Measurements from ENCODE around the gene TAF3. TPM values are rescaled to one million over a fixed set of nuclear protein-coding genes. Genes with fewer than 3 reads are reported as not detected.
"Not testable (repeated sequence)": the region's sequence is repeated elsewhere in the genome, so short reads cannot be mapped to it uniquely, and the experiment has no call there.

Gene TAF3
- total and polyA plus RNA-seq, 5 donors from 2014 or later = 6.8 to 20.8 (median 8.8) TPM

- H3K36me3 Mint-ChIP-seq = peaks cover 54% of the 10 kb centered on the region
Measured at GRCh38 chr10:7802606-7803005, 15.7 kb upstream of the TAF3 start.

GRCh38 chr10:7804216-7804615 is 14.1 kb upstream of the TAF3 start:
- H3K27ac Mint-ChIP-seq = no peak overlapping the region

More at GRCh38 chr10:7802606-7803005, 15.7 kb upstream of the TAF3 start:
- H3K4me3 ChIP-seq (ENCODE audit: low read depth, low read length) = no peak overlapping the region
- Mint-ChIP-seq H3K4me3 (no peak overlapping the region), H3K9me3 (no peaks in the 10 kb centered on the region), H3K27me3 (no peaks in the 10 kb centered on the region), H3K27ac (no peak overlapping the region), H3K4me1 (peaks cover 0 to 12% (median 1%) of the 10 kb centered on the region in 4 donors)
- H3K27ac ChIP-seq (ENCODE audit: insufficient read depth, low read length, poor library complexity, severe bottlenecking) = no peak overlapping the region
- no peaks in the 10 kb centered on the region for H3K9me3 ChIP-seq (ENCODE audit: control insufficient read depth in 2 of 2, low read length in 2 of 2)
- peaks cover 86% of the 10 kb centered on the region for H3K36me3 ChIP-seq (ENCODE audit: control insufficient read depth, insufficient read depth, low read length)
- H3K27me3 ChIP-seq (ENCODE audit: control insufficient read depth, insufficient read depth, low read length) = no peaks in the 10 kb centered on the region
- no peaks in the 10 kb centered on the region for H3K4me1 ChIP-seq (ENCODE audit: control insufficient read depth, insufficient read depth, low read length, poor library complexity, severe bottlenecking)
- no peak for DNase-seq
- ATAC-seq (ENCODE audit: low read depth in 2 of 2) = no peak

GRCh38 chr10:7804741-7805140 is 13.6 kb upstream of the TAF3 start:
- peaks cover 47% of the 10 kb centered on the region for H3K36me3 Mint-ChIP-seq
- Histone ChIP-seq H3K9me3 (ENCODE audit: control insufficient read depth in 2 of 2, low read length in 2 of 2) (no peaks in the 10 kb centered on the region), H3K27ac (ENCODE audit: insufficient read depth, low read length, poor library complexity, severe bottlenecking) (no peak overlapping the region), H3K27me3 (ENCODE audit: control insufficient read depth, insufficient read depth, low read length) (no peaks in the 10 kb centered on the region), H3K36me3 (ENCODE audit: control insufficient read depth, insufficient read depth, low read length) (peaks cover 80% of the 10 kb centered on the region), H3K4me3 (ENCODE audit: low read depth, low read length) (no peak overlapping the region), H3K4me1 (ENCODE audit: control insufficient read depth, insufficient read depth, low read length, poor library complexity, severe bottlenecking) (no peaks in the 10 kb centered on the region)
- peaks cover 0 to 12% (median 1%) of the 10 kb centered on the region in 4 donors for H3K4me1 Mint-ChIP-seq
- no peaks in the 10 kb centered on the region for H3K9me3 Mint-ChIP-seq
- no peak overlapping the region for H3K27ac Mint-ChIP-seq
- H3K27me3 Mint-ChIP-seq = no peaks in the 10 kb centered on the region
- H3K4me3 Mint-ChIP-seq = no peak overlapping the region
- DNase-seq = no peak
- ATAC-seq (ENCODE audit: low read depth in 2 of 2) = no peak

More at GRCh38 chr10:7804216-7804615, 14.1 kb upstream of the TAF3 start:
- H3K27me3 ChIP-seq (ENCODE audit: control insufficient read depth, insufficient read depth, low read length) = no peaks in the 10 kb centered on the region
- no peak overlapping the region for H3K27ac ChIP-seq (ENCODE audit: insufficient read depth, low read length, poor library complexity, severe bottlenecking)
- no peak for DNase-seq
- H3K9me3 Mint-ChIP-seq = no peaks in the 10 kb centered on the region
- H3K36me3 Mint-ChIP-seq = peaks cover 52% of the 10 kb centered on the region
- H3K9me3 ChIP-seq (ENCODE audit: control insufficient read depth in 2 of 2, low read length in 2 of 2) = no peaks in the 10 kb centered on the region
- no peak overlapping the region for H3K4me3 Mint-ChIP-seq
- no peak for ATAC-seq (ENCODE audit: low read depth in 2 of 2)
- peaks cover 0 to 12% (median 1%) of the 10 kb centered on the region in 4 donors for H3K4me1 Mint-ChIP-seq
- no peak overlapping the region for H3K4me3 ChIP-seq (ENCODE audit: low read depth, low read length)
- H3K27me3 Mint-ChIP-seq = no peaks in the 10 kb centered on the region
- peaks cover 85% of the 10 kb centered on the region for H3K36me3 ChIP-seq (ENCODE audit: control insufficient read depth, insufficient read depth, low read length)
- no peaks in the 10 kb centered on the region for H3K4me1 ChIP-seq (ENCODE audit: control insufficient read depth, insufficient read depth, low read length, poor library complexity, severe bottlenecking)

DNA sequence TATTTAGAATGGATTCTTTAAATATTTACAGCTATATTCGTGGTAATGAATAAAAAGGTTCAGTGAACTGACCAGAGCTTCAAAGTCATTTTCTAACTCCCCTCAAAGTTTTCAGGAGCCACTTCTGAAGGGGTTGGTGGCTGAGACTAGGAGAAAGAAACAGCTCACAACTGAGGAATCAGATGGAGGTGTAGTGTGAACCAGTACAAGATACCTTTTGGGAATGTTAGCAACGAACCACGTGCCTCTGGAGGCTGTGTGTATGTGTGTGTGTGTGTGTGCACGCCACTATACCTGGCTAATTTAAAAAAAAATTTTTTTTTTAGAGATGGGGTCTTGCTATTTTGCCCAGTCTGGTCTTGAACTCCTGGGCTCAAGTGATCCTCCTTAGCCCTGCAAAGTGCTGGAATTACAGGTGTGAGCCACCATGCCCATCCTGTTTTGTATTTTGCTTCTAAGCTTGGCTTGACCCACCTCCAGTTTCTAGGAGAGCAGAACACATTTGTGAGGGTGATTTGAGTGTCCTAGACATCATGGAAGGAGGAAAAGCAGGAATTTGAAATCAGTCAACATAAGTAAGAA is 9.5 kb upstream of the TAF3 start:
- peak overlapping the region in 2 of 3 donors; percentile 57 to 87 for H3K27ac Mint-ChIP-seq
- H3K4me1 ChIP-seq (ENCODE audit: control insufficient read depth, insufficient read depth, low read length, poor library complexity, severe bottlenecking) = no peaks in the 10 kb centered on the region
- H3K4me1 Mint-ChIP-seq = peaks cover 0 to 12% (median 0%) of the 10 kb centered on the region in 4 donors

GRCh38 chr10:7810443-7810842 is 7.9 kb upstream of the TAF3 start:
- Mint-ChIP-seq H3K27ac (peak overlapping the region in 1 of 3 donors; percentile 57), H3K4me3 (no peak overlapping the region), H3K4me1 (peaks cover 0 to 4% (median 0%) of the 10 kb centered on the region in 4 donors), H3K36me3 (peaks cover 9% of the 10 kb centered on the region), H3K9me3 (peaks cover 0 to 2% (median 0%) of the 10 kb centered on the region in 7 donors), H3K27me3 (peaks cover 13% of the 10 kb centered on the region)
- no peak overlapping the region for H3K4me3 ChIP-seq (ENCODE audit: low read depth, low read length)
- ATAC-seq (ENCODE audit: low read depth in 2 of 2) (no peak), DNase-seq (no peak)
- peaks cover 28% of the 10 kb centered on the region for H3K36me3 ChIP-seq (ENCODE audit: control insufficient read depth, insufficient read depth, low read length)
- peaks cover 3% of the 10 kb centered on the region for H3K27me3 ChIP-seq (ENCODE audit: control insufficient read depth, insufficient read depth, low read length)
- H3K27ac ChIP-seq (ENCODE audit: insufficient read depth, low read length, poor library complexity, severe bottlenecking) = no peak overlapping the region
- no peaks in the 10 kb centered on the region for H3K9me3 ChIP-seq (ENCODE audit: control insufficient read depth in 2 of 2, low read length in 2 of 2)
- no peaks in the 10 kb centered on the region for H3K4me1 ChIP-seq (ENCODE audit: control insufficient read depth, insufficient read depth, low read length, poor library complexity, severe bottlenecking)

More for the DNA sequence above, 9.5 kb upstream of the TAF3 start:
- no peak overlapping the region for H3K4me3 Mint-ChIP-seq
- DNase-seq (no peak), ATAC-seq (ENCODE audit: low read depth in 2 of 2) (no peak)
- Histone ChIP-seq H3K27ac (ENCODE audit: insufficient read depth, low read length, poor library complexity, severe bottlenecking) (no peak overlapping the region), H3K27me3 (ENCODE audit: control insufficient read depth, insufficient read depth, low read length) (no peaks in the 10 kb centered on the region), H3K36me3 (ENCODE audit: control insufficient read depth, insufficient read depth, low read length) (peaks cover 43% of the 10 kb centered on the region), H3K9me3 (ENCODE audit: control insufficient read depth in 2 of 2, low read length in 2 of 2) (no peaks in the 10 kb centered on the region), H3K4me3 (ENCODE audit: low read depth, low read length) (no peak overlapping the region)
- peaks cover 4% of the 10 kb centered on the region for H3K27me3 Mint-ChIP-seq
- H3K9me3 Mint-ChIP-seq = peaks cover 0 to 2% (median 0%) of the 10 kb centered on the region in 7 donors
- H3K36me3 Mint-ChIP-seq = peaks cover 22% of the 10 kb centered on the region

DNA sequence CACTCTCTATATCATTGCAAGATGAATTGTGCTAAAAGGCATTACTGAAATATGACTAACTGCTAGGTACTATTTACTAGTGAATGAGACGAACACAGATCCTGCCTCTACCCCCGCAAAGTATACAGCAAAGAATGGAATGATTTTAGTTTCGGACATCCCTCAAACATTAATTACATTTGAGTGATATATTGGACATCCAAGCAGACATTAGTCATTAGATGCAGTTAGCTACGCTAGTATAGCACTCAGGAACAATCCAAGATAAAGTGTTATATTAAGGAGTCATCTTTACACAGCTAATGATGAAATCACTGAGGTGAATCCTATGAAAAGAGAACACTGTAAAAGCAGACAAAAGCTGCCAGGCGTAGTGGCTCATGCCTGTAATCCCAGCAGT is 7.3 kb upstream of the TAF3 start:
- no peaks in the 10 kb centered on the region for H3K9me3 ChIP-seq (ENCODE audit: control insufficient read depth in 2 of 2, low read length in 2 of 2)
- H3K27me3 Mint-ChIP-seq = peaks cover 13% of the 10 kb centered on the region
- no peak for ATAC-seq (ENCODE audit: low read depth in 2 of 2)

DNA sequence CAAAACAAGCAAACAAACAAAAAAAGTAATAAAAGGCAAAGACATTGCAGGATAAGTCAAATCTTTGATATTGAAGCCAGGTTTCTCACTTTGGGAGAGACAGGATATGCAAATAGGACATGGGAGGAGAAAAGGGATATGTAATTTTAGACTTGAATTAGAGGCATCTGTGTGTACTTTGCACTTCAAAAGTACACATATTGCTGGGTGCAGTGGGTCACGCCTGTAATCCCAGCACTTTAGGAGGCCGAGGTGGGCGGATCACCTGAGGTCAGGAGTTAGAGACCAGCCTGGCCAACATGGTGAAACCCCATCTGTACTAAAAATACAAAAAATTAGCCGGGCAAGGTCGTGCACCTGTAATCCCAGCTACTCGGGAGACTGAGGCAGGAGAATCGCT is 6.6 kb upstream of the TAF3 start:
- peaks cover 21% of the 10 kb centered on the region for H3K36me3 ChIP-seq (ENCODE audit: control insufficient read depth, insufficient read depth, low read length)
- H3K27me3 Mint-ChIP-seq = peaks cover 13% of the 10 kb centered on the region
- H3K27ac Mint-ChIP-seq = peak overlapping the region in 1 of 3 donors; percentile 41
- not testable (repeated sequence) for H3K4me1 ChIP-seq (ENCODE audit: control insufficient read depth, insufficient read depth, low read length, poor library complexity, severe bottlenecking); H3K9me3 ChIP-seq (ENCODE audit: control insufficient read depth in 2 of 2, low read length in 2 of 2); H3K27me3 ChIP-seq (ENCODE audit: control insufficient read depth, insufficient read depth, low read length); H3K36me3 Mint-ChIP-seq; H3K4me3 Mint-ChIP-seq; H3K4me1 Mint-ChIP-seq; H3K4me3 ChIP-seq (ENCODE audit: low read depth, low read length); ATAC-seq (ENCODE audit: low read depth in 2 of 2); H3K27ac ChIP-seq (ENCODE audit: insufficient read depth, low read length, poor library complexity, severe bottlenecking); DNase-seq; H3K9me3 Mint-ChIP-seq

More for the DNA sequence above, 7.3 kb upstream of the TAF3 start:
- Mint-ChIP-seq H3K27ac (peak overlapping the region in 1 of 3 donors; percentile 41), H3K4me3 (no peak overlapping the region), H3K36me3 (peaks cover 9% of the 10 kb centered on the region), H3K4me1 (peaks cover 0 to 4% (median 0%) of the 10 kb centered on the region in 4 donors), H3K9me3 (peaks cover 0 to 2% (median 0%) of the 10 kb centered on the region in 7 donors)
- Histone ChIP-seq H3K4me1 (ENCODE audit: control insufficient read depth, insufficient read depth, low read length, poor library complexity, severe bottlenecking) (no peaks in the 10 kb centered on the region), H3K4me3 (ENCODE audit: low read depth, low read length) (no peak overlapping the region), H3K27ac (ENCODE audit: insufficient read depth, low read length, poor library complexity, severe bottlenecking) (no peak overlapping the region), H3K36me3 (ENCODE audit: control insufficient read depth, insufficient read depth, low read length) (peaks cover 24% of the 10 kb centered on the region), H3K27me3 (ENCODE audit: control insufficient read depth, insufficient read depth, low read length) (peaks cover 3% of the 10 kb centered on the region)
- DNase-seq = no peak

DNA sequence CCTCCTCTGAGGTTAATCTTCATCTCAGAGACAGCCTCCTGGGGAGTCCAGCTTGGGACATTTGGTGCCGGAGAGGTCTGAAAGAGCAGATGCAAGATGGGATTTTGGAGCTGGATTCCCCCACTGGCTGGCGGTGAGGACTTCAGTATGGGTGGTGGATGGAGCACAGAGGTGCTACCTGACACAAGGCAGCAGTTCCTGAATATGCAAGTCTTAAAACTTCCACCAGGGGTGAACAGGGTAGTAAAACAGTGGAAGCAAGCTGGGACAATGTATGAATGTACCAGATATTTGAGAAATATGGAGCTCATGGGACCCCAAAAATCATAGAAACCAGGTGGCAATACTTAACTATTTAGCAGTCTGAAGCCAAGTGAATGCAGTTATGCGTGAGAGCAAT is 4.8 kb upstream of the TAF3 start:
- ATAC-seq (ENCODE audit: low read depth in 2 of 2) (no peak), DNase-seq (no peak)
- Mint-ChIP-seq H3K4me3 (no peak overlapping the region), H3K9me3 (peaks cover 0 to 2% (median 0%) of the 10 kb centered on the region in 7 donors), H3K4me1 (peaks cover 4 to 17% (median 14%) of the 10 kb centered on the region in 4 donors), H3K27ac (no peak overlapping the region), H3K36me3 (no peaks in the 10 kb centered on the region), H3K27me3 (peaks cover 18% of the 10 kb centered on the region)
- Histone ChIP-seq H3K9me3 (ENCODE audit: control insufficient read depth in 2 of 2, low read length in 2 of 2) (no peaks in the 10 kb centered on the region), H3K4me3 (ENCODE audit: low read depth, low read length) (no peak overlapping the region), H3K27ac (ENCODE audit: insufficient read depth, low read length, poor library complexity, severe bottlenecking) (no peak overlapping the region), H3K36me3 (ENCODE audit: control insufficient read depth, insufficient read depth, low read length) (peaks cover 6% of the 10 kb centered on the region), H3K4me1 (ENCODE audit: control insufficient read depth, insufficient read depth, low read length, poor library complexity, severe bottlenecking) (peaks cover 6% of the 10 kb centered on the region), H3K27me3 (ENCODE audit: control insufficient read depth, insufficient read depth, low read length) (peaks cover 3% of the 10 kb centered on the region)
